Activated T-cell treated with anti-CD3 and anti-CD28 coated beads, Interleukin-2, amount 50 U/mL, for 72 hours (primary cell): ENCODE measurements around the gene CTXND2. TPM values are rescaled to one million over a fixed set of nuclear protein-coding genes. Genes with fewer than 3 reads are reported as not detected.
"Not testable (repeated sequence)": the region's sequence is repeated elsewhere in the genome, so short reads cannot be mapped to it uniquely, and the experiment has no call there.

Source experiments
- ATAC-seq, 2 donors: fragments of 150-1000 bp; cut with Tn5 transposase; replicated peaks in 1 of 2; 2 replicates each; pipeline ENCODE4 v1.10.0; 2021; ENCODE audit warnings: moderate library complexity in 2 of 2, mild to moderate bottlenecking in 1 of 2
- DNase-seq, 2 donors: peaks; one replicate each; pipeline ENCODE4 v3.0.0; 2021 to 2022; ENCODE audit warnings: mixed read lengths in 1 of 2
- H3K27ac Mint-ChIP-seq: one replicate; pipeline ENCODE4 v1.8.0; 2022; ENCODE audit warnings: mild to moderate bottlenecking, moderate library complexity, mixed read lengths
- H3K27me3 Mint-ChIP-seq: one replicate; pipeline ENCODE4 v1.8.0; 2022; ENCODE audit warnings: low read depth, mixed read lengths
- H3K36me3 Mint-ChIP-seq, 2 donors: one replicate each; pipeline ENCODE4 v1.8.0; 2022; ENCODE audit warnings: mixed read lengths in 2 of 2, mild to moderate bottlenecking in 1 of 2; ENCODE audit not compliant: insufficient read depth in 2 of 2
- H3K4me1 Mint-ChIP-seq: one replicate; pipeline ENCODE4 v1.8.0; 2022; ENCODE audit warnings: low read depth, mixed read lengths
- H3K4me3 Mint-ChIP-seq, 2 donors: one replicate each; pipeline ENCODE4 v1.8.0; 2022; ENCODE audit warnings: mild to moderate bottlenecking in 2 of 2, mixed read lengths in 2 of 2, moderate library complexity in 2 of 2
- H3K9me3 Mint-ChIP-seq, 2 donors: one replicate each; pipeline ENCODE4 v1.8.0; 2022; ENCODE audit warnings: mixed read lengths in 2 of 2
- total RNA-seq, 2 donors: library from RNA; stranded (reverse); gene quantifications; one replicate each; pipeline ENCODE4 v1.2.3, GENCODE V29; 2022

CTXND2 gene
- total RNA-seq, 2 donors from 2014 or later, result not detected

- Mint-ChIP-seq H3K9me3 (no peaks in the 10 kb centered on the region), H3K36me3 (peaks cover 2 to 4% of the 10 kb centered on the region in 2 donors), H3K27me3 (no peaks in the 10 kb centered on the region), H3K4me1 (peaks cover 33% of the 10 kb centered on the region), H3K4me3 (no peak overlapping the region), H3K27ac (no peak overlapping the region)
- ATAC-seq (no peak), DNase-seq (no peak)
Observed at GRCh38 chr1:150873521-150873920, 13.4 kb upstream of the CTXND2 start.

- Mint-ChIP-seq H3K9me3 (no peaks in the 10 kb centered on the region), H3K4me1 (peaks cover 33% of the 10 kb centered on the region), H3K27ac (peak overlapping the region; percentile 97), H3K4me3 (peak overlapping the region; percentile 86 to 98), H3K27me3 (no peaks in the 10 kb centered on the region), H3K36me3 (peaks cover 2 to 4% of the 10 kb centered on the region in 2 donors)
- no peak for DNase-seq
- ATAC-seq, result no peak
Observed at GRCh38 chr1:150874455-150875196, 12.3 kb upstream of the CTXND2 start.

GRCh38 chr1:150875197-150876118 is 11.5 kb upstream of the CTXND2 start:
- H3K9me3 Mint-ChIP-seq, result no peaks in the 10 kb centered on the region
- no peaks in the 10 kb centered on the region for H3K27me3 Mint-ChIP-seq
- H3K4me3 Mint-ChIP-seq, result peak overlapping the region; percentile 86 to 98
- H3K36me3 Mint-ChIP-seq, result peaks cover 0 to 4% of the 10 kb centered on the region in 2 donors
- ATAC-seq (no peak), DNase-seq (peak in 1 of 2 donors; percentile 32)
- peak overlapping the region; percentile 97 for H3K27ac Mint-ChIP-seq
- H3K4me1 Mint-ChIP-seq, result peaks cover 33% of the 10 kb centered on the region

DNA sequence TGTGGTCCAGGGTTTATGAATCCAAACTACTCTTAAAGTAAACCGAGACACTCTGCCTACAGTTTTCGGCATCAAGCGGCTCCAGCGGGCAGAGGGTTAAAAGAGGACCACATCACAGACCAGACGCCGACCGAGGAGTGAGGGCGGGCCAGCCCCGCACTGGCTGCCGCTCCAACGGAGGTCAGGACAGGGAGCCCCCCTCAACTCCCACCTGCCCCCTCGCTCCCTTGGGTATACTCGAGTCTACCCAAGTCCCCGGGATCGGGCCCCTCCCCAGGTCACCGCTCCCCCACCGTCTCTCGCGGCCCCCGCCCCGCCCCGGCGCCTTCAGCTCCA is 10.8 kb upstream of the CTXND2 start:
- Mint-ChIP-seq H3K36me3 (peaks cover 0 to 4% of the 10 kb centered on the region in 2 donors), H3K27ac (peak overlapping the region; percentile 97), H3K4me1 (peaks cover 33% of the 10 kb centered on the region), H3K4me3 (peak overlapping the region; percentile 86 to 98), H3K27me3 (no peaks in the 10 kb centered on the region), H3K9me3 (no peaks in the 10 kb centered on the region)
- peak; percentile 52 to 53 for ATAC-seq
- no peak for DNase-seq

GRCh38 chr1:150878931-150879330 is 8.0 kb upstream of the CTXND2 start:
- DNase-seq, H3K27ac Mint-ChIP-seq, H3K4me3 Mint-ChIP-seq, H3K27me3 Mint-ChIP-seq, ATAC-seq, H3K36me3 Mint-ChIP-seq, H3K9me3 Mint-ChIP-seq: not testable (repeated sequence)
- peaks cover 39% of the 10 kb centered on the region for H3K4me1 Mint-ChIP-seq

DNA sequence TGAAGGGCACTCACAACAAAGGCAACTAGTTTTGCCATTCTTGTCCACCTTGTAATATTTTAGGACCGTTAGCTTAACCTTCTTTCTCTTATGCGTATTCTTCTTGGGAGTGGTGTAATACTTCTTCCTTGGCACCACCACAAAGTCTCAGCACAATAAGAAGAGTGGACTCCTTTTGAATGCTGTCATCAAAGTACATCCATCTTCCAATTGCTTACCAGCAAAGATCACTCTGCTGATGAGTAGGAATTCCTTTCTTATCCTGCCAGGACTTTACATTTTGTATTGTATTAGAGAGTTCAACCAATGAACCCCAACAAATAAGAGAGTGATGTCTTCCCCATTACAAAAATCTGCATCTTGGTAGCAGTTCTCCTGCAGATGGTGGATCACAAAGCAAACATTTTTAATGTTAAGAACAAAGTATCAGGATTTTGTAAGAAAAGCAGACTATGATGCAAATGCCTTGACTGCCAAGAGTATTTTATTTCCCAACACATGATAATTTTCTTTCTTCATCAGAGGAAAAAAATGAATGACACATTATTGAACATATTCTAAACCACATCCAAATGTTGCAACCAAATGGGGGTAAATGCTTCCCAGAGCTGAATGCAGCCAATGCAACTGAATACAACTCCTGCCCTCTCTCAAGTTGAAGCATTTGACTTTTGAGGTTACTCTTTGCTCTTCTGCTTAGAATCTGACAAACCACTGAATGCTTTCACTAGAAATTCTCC is 5.4 kb upstream of the CTXND2 start:
- Mint-ChIP-seq H3K4me3 (no peak overlapping the region), H3K9me3 (no peaks in the 10 kb centered on the region), H3K4me1 (peaks cover 22% of the 10 kb centered on the region), H3K27ac (no peak overlapping the region), H3K27me3 (no peaks in the 10 kb centered on the region), H3K36me3 (no peaks in the 10 kb centered on the region)
- no peak for DNase-seq
- ATAC-seq, result no peak

- not testable (repeated sequence) for DNase-seq, H3K27ac Mint-ChIP-seq, H3K36me3 Mint-ChIP-seq, ATAC-seq, H3K4me3 Mint-ChIP-seq, H3K9me3 Mint-ChIP-seq, H3K27me3 Mint-ChIP-seq
- peaks cover 18% of the 10 kb centered on the region for H3K4me1 Mint-ChIP-seq
Observed at GRCh38 chr1:150883121-150883520, 3.8 kb upstream of the CTXND2 start.

DNA sequence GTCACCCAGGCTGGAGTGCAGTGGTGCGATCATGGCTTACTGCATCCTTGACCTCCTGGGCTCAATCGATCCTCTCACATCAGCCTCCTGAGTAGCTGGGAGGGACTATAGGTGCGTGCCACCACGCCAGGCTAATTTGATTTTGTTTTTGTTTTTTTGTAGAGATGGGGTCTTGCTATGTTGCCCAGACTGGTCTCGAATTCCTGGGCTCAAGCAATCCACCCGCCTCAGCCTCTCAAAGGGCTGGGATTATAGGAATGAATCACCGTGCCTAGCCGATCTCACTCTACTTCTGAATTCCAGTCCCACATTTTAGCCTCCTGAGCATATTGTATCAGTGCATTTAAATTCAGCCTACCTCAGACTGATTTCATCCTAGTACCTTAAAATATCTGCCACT is 1.8 kb downstream of the CTXND2 start:
- no peak for ATAC-seq
- Mint-ChIP-seq H3K27me3 (no peaks in the 10 kb centered on the region), H3K9me3 (no peaks in the 10 kb centered on the region), H3K36me3 (no peaks in the 10 kb centered on the region), H3K4me3 (no peak overlapping the region), H3K27ac (no peak overlapping the region), H3K4me1 (peaks cover 33% of the 10 kb centered on the region)
- no peak for DNase-seq

GRCh38 chr1:150890033-150890416 is 3.1 kb downstream of the CTXND2 start:
- Mint-ChIP-seq H3K4me3 (peak overlapping the region; percentile 5 to 65), H3K27me3 (no peaks in the 10 kb centered on the region), H3K27ac (peak overlapping the region; percentile 56), H3K36me3 (no peaks in the 10 kb centered on the region), H3K4me1 (peaks cover 31% of the 10 kb centered on the region), H3K9me3 (no peaks in the 10 kb centered on the region)
- no peak for DNase-seq
- peak; percentile 80 to 81 for ATAC-seq

DNA sequence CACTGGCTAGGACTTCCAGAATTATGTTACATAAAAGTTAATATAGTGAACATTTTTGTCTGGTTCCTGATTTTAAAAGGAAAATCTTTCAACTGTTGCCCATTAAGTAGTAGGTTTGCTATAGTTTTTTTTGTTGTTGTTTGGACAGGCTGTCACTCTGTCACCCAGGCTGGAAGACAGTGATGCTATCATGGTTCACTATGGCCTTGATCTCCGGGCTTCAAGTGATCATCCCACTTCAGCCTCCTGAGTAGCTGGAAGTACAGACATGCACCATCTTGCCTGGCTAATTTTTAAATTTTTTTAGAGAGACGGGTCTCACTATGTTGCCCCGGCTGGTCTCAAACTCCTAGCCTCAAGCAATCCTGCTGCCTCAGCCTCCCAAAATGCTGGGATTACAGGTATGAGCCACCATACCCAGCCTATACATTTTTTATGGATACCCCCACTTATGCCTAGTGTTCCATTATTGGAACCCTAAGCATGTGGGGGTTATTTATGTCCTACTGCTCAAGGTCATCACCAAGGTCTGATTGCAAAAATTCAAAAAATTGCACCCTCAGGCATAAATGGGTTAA is 6.5 kb downstream of the CTXND2 start:
- ATAC-seq (no peak), DNase-seq (no peak)
- H3K9me3 Mint-ChIP-seq, result no peaks in the 10 kb centered on the region
- H3K4me1 Mint-ChIP-seq, result peaks cover 31% of the 10 kb centered on the region
- no peaks in the 10 kb centered on the region for H3K27me3 Mint-ChIP-seq
- no peak overlapping the region for H3K27ac Mint-ChIP-seq
- H3K4me3 Mint-ChIP-seq, result no peak overlapping the region
- H3K36me3 Mint-ChIP-seq, result no peaks in the 10 kb centered on the region

DNA sequence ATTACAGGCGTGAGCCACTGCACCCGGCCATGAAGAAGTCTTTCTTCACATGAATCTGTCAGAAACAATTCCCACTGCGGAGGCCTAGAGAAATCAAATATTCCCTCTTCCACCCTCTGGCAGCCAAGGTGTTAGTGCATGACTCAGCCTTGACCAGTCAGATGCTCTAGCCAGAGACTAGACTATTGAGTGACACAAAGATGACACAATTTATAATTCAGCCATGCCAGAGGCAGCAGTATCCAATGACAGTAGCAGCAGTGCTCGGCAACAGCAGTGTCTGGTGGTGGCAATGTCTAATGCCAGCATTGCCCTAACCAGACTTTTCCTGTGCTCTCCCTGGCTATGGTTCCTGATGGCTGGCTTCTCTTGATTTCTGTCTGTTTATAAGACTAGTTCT is 8.7 kb downstream of the CTXND2 start:
- H3K36me3 Mint-ChIP-seq, result no peaks in the 10 kb centered on the region
- no peaks in the 10 kb centered on the region for H3K9me3 Mint-ChIP-seq
- H3K27ac Mint-ChIP-seq, result no peak overlapping the region
- DNase-seq, result no peak
- no peaks in the 10 kb centered on the region for H3K27me3 Mint-ChIP-seq
- peaks cover 13% of the 10 kb centered on the region for H3K4me1 Mint-ChIP-seq
- no peak overlapping the region for H3K4me3 Mint-ChIP-seq
- no peak for ATAC-seq

DNA sequence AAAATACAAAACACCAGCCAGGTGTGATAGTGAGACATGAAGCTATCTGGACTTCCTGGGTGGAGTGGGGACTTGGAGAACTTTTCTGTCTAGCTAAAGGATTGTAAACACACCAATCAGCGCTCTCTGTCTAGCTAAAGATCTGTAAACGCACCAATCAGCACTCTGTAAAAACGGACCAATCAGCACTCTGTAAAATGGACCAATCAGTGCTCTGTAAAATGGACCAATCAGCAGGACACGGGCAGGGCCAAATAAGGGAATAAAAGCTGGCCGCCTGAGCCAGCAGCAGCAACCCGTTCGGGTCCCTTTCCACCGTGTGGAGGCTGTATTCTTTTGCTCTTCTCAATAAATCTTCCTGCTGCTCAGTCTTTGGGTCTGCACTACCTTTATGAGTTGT is 12.9 kb downstream of the CTXND2 start:
- not testable (repeated sequence) for H3K4me3 Mint-ChIP-seq, H3K4me1 Mint-ChIP-seq, H3K27me3 Mint-ChIP-seq, H3K9me3 Mint-ChIP-seq, H3K36me3 Mint-ChIP-seq, H3K27ac Mint-ChIP-seq, ATAC-seq, DNase-seq

GRCh38 chr1:150902346-150902745 is 15.4 kb downstream of the CTXND2 start:
- H3K36me3 Mint-ChIP-seq, result no peaks in the 10 kb centered on the region
- H3K4me3 Mint-ChIP-seq, result no peak overlapping the region
- H3K27ac Mint-ChIP-seq, result no peak overlapping the region
- no peak for DNase-seq
- peaks cover 9% of the 10 kb centered on the region for H3K4me1 Mint-ChIP-seq
- H3K9me3 Mint-ChIP-seq, result no peaks in the 10 kb centered on the region
- no peak for ATAC-seq
- H3K27me3 Mint-ChIP-seq, result no peaks in the 10 kb centered on the region
